ENCODE results near the gene SCFD2. TPM values are rescaled to one million over a fixed set of nuclear protein-coding genes. Genes with fewer than 3 reads are reported as not detected.

The SCFD2 gene
- total and polyA plus RNA-seq, 2 donors (not counting 3 experiments of a cell fraction or from before 2014, with no cell fraction given) = 12.3 to 22.8 TPM

DNA sequence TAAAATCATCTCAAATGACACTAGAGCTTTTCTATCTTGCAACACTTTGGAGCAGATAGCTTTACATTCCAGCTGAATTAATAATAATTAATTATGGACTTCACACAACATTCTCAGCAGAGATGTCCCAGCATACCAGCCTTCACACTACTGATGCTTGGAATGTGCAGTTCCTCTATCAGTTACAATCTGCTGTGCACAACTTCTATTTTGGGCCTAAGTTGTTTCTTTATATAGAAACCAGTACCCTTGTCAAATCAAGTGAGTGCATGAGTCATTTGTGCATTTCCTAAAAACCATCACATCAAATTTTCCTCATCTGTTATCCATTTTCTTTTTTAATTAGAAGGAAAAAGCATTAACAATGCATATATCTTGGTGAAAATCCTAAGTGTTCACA lies 512.5 kb downstream of the SCFD2 start:
- ChIA-PET POLR2A (no interaction called here), CTCF (interaction anchor here (1.5 kb wide), 1 partner anchor 10 kb away, joined by 5 read pairs; no protein-coding TSS in a partner anchor)
- TF ChIP-seq JUN (IDR thresholded peaks at IDR 0.05; ENCODE audit: borderline replicate concordance, insufficient read depth, insufficient read length, low read depth) (no peak), POLR2AphosphoS5 (IDR thresholded peaks at IDR 0.05; ENCODE audit: insufficient read depth, low read depth, low read length) (no peak), GATA2 (IDR thresholded peaks at IDR 0.05; ENCODE audit: insufficient read depth, insufficient read length, low read depth, low read length) (no peak), MAX (IDR thresholded peaks at IDR 0.05; ENCODE audit: insufficient read depth, insufficient read length) (no peak)
- DNase-seq (ENCODE audit: low read depth, low spot score) = no peak
- intact Hi-C loops (cut with micrococcal nuclease) = no loop called here
- no peaks in the 10 kb centered on the region for H3K9me3 ChIP-seq (replicated peaks; ENCODE audit: control insufficient read depth, insufficient read depth, low read length)
- peaks cover 3 to 4% of the 10 kb centered on the region in 2 experiments for H3K27me3 ChIP-seq (ENCODE audit: control insufficient read depth in 2 of 2, insufficient read depth in 2 of 2, low read length in 2 of 2)
- H3K9ac ChIP-seq (replicated peaks; ENCODE audit: extremely low read depth, insufficient read depth, low read length) = no peak overlapping the region
- H3K4me3 ChIP-seq (replicated peaks in 1 of 3; ENCODE audit: insufficient read depth in 1 of 3, low read depth in 1 of 3, low read length in 3 of 3) = no peak overlapping the region
- H3K36me3 ChIP-seq (ENCODE audit: control insufficient read depth in 2 of 2, extremely low read depth in 1 of 2, insufficient read depth in 2 of 2, low read length in 2 of 2) = no peaks in the 10 kb centered on the region
- H3K4me1 ChIP-seq (ENCODE audit: control insufficient read depth, extremely low read depth, insufficient read depth, low read length) = no peaks in the 10 kb centered on the region
- BruUV-seq (replicated peaks) = no TSS peak
- no peak for FAIRE-seq
- no peak overlapping the region for H3K27ac ChIP-seq (ENCODE audit: insufficient read depth, low read depth, low read length)
- dilution Hi-C loops (cut with MboI; ENCODE audit: extremely low pct_ligation_motif_present, low sequenced_read_pairs) = no loop called here
- no peak overlapping the region for H2AFZ ChIP-seq (ENCODE audit: low read depth, low read length)
- no peaks in the 10 kb centered on the region for H4K20me1 ChIP-seq (replicated peaks; ENCODE audit: control insufficient read depth, extremely low read depth, insufficient read depth, low read length)
- H3K9me1 ChIP-seq (replicated peaks; ENCODE audit: control insufficient read depth, extremely low read depth, insufficient read depth, low read length) = no peaks in the 10 kb centered on the region
- H3K79me2 ChIP-seq (ENCODE audit: control insufficient read depth, insufficient read depth, low read length) = no peaks in the 10 kb centered on the region
- H3K4me2 ChIP-seq (ENCODE audit: insufficient read depth, low read length) = no peak overlapping the region

DNA sequence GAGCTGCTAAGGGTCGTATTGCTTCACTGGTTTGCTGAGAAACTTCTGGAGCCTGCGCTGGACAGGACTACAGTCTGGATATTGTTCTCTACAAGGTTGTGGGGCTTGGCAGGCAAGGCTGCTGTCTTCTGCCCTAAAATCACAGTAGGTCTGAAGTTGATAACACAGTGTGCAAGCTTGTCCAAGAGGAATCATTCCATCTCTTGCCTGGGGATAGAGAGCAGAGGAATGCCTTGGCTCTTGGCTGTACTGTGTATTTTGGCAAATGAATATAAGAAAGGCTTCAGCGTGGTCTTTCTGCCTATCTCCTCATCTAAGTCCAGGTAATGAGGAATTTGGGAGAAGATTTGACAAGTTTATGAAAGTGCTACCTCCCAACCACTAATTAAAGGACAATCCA lies 513.1 kb downstream of the SCFD2 start:
- ChIA-PET CTCF (interaction anchor here (0.7 to 1.5 kb wide), 2 partner anchors 11 to 139 kb away, joined by 3 to 5 read pairs; no protein-coding TSS in a partner anchor), POLR2A (no interaction called here)
- BruUV-seq (replicated peaks) = no TSS peak
- Histone ChIP-seq H3K9me1 (replicated peaks; ENCODE audit: control insufficient read depth, extremely low read depth, insufficient read depth, low read length) (no peaks in the 10 kb centered on the region), H3K9me3 (replicated peaks; ENCODE audit: control insufficient read depth, insufficient read depth, low read length) (no peaks in the 10 kb centered on the region), H3K27me3 (ENCODE audit: control insufficient read depth in 2 of 2, insufficient read depth in 2 of 2, low read length in 2 of 2) (peaks cover 3 to 4% of the 10 kb centered on the region in 2 experiments), H3K27ac (ENCODE audit: insufficient read depth, low read depth, low read length) (no peak overlapping the region), H3K9ac (replicated peaks; ENCODE audit: extremely low read depth, insufficient read depth, low read length) (no peak overlapping the region), H3K4me3 (replicated peaks in 1 of 3; ENCODE audit: insufficient read depth in 1 of 3, low read depth in 1 of 3, low read length in 3 of 3) (no peak overlapping the region), H3K36me3 (ENCODE audit: control insufficient read depth in 2 of 2, extremely low read depth in 1 of 2, insufficient read depth in 2 of 2, low read length in 2 of 2) (no peaks in the 10 kb centered on the region), H4K20me1 (replicated peaks; ENCODE audit: control insufficient read depth, extremely low read depth, insufficient read depth, low read length) (no peaks in the 10 kb centered on the region), H3K4me2 (ENCODE audit: insufficient read depth, low read length) (no peak overlapping the region), H3K79me2 (ENCODE audit: control insufficient read depth, insufficient read depth, low read length) (no peaks in the 10 kb centered on the region), H2AFZ (ENCODE audit: low read depth, low read length) (no peak overlapping the region), H3K4me1 (ENCODE audit: control insufficient read depth, extremely low read depth, insufficient read depth, low read length) (no peaks in the 10 kb centered on the region)
- no peak for TF ChIP-seq EZH2 (IDR thresholded peaks at IDR 0.05; ENCODE audit: borderline replicate concordance, low read depth, low read length, severe bottlenecking)
- DNase-seq (ENCODE audit: low read depth, low spot score) = no peak
- dilution Hi-C loops (cut with MboI; ENCODE audit: extremely low pct_ligation_motif_present, low sequenced_read_pairs) = no loop called here
- intact Hi-C loops (cut with micrococcal nuclease) = no loop called here
- no peak for FAIRE-seq
